HG02938 (cell line): ENCODE measurements around the gene COL27A1.
"Not testable (repeated sequence)": the region's sequence is repeated elsewhere in the genome, so short reads cannot be mapped to it uniquely, and the experiment has no call there.

ENCODE experiments used
- ATAC-seq: cut with Tn5 transposase; IDR thresholded peaks from one replicate; pipeline ENCODE4 v1.9.1; 2021; ENCODE audit warnings: mild to moderate bottlenecking, moderate library complexity; ENCODE audit not compliant: unreplicated experiment

Gene COL27A1

GRCh38 chr9:114331229-114332195, 176.2 kb downstream of the COL27A1 start:
- not testable (repeated sequence) for ATAC-seq

DNA sequence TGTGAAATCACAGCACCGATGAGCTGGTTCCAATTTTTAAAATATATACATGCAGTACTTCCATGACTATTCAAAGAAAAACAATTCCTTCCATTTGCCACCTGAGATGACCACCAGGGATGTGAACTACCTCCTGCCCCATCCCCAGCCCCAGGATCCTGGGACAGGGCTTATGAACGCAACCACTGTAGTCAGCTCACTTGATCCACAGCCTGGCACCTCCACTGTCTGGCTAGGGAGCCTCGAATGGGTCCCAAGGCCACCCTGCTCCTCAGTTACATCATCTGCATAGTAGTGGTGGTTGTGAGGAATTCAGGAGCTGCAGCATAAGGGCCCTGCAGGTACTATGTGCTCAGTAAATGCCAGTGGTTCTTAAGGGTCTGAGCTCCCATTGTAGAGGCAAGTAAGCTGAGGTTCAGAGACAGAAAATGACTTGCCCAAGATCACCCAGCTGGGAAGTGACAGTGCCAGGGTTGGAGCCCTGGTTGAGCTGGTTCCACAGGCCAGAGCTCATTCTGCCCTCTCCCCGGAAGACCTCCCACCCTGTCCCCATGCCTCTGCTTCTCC, 177.2 kb downstream of the COL27A1 start:
- not testable (repeated sequence) for ATAC-seq

DNA sequence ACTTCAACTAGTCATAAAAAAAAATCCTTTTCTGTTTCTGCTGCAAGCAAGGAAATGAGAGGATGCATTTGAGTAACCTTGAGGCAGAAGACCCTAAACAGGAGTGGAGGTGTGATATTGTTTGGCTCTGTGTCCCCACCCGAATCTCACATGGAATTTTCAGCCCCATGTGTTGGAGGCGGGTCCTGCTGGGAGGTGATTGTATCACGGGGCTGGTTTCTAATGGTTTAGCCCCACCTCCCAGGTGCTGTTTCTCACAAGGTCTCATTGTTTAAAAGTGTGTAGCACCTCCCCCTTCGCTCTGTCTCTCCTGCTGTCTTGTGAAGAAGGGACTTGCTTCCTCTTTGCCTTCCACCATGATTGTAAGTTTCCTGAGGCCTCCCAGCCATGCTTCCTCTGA, 178.4 kb downstream of the COL27A1 start:
- ATAC-seq = not testable (repeated sequence)

DNA sequence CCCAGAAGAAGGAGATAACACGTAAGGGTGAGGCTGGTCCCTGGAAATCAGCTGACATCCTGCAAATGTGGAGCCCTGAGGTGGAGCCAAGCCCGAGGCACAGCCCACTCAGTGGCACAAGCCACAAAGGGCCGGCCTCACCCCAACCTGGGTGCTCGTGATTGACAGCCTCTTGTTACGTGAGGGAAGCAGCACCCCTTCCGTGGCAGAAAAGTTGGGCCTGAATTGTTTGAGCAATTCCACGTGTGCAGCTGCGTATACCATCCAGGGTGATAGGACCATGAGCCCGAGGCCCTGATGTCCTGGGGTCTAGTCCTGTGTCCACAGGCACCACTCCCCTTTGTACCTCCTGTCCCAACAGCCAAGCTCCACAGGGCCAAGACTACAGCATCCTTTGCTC, 179.2 kb downstream of the COL27A1 start:
- no peak for ATAC-seq

GRCh38 chr9:114335745-114336144, 180.4 kb downstream of the COL27A1 start:
- ATAC-seq = no peak

GRCh38 chr9:114336157-114336556, 180.8 kb downstream of the COL27A1 start:
- ATAC-seq = no peak

GRCh38 chr9:114336699-114337395, 181.5 kb downstream of the COL27A1 start:
- ATAC-seq = no peak

- no peak for ATAC-seq
These were observed 182.8 kb downstream of the COL27A1 start for GRCh38 chr9:114338187-114338586.

GRCh38 chr9:114339130-114339908, 184.0 kb downstream of the COL27A1 start:
- no peak for ATAC-seq

GRCh38 chr9:114341152-114341830, 186.0 kb downstream of the COL27A1 start:
- ATAC-seq = no peak

GRCh38 chr9:114341991-114342390, 186.7 kb downstream of the COL27A1 start:
- no peak for ATAC-seq

DNA sequence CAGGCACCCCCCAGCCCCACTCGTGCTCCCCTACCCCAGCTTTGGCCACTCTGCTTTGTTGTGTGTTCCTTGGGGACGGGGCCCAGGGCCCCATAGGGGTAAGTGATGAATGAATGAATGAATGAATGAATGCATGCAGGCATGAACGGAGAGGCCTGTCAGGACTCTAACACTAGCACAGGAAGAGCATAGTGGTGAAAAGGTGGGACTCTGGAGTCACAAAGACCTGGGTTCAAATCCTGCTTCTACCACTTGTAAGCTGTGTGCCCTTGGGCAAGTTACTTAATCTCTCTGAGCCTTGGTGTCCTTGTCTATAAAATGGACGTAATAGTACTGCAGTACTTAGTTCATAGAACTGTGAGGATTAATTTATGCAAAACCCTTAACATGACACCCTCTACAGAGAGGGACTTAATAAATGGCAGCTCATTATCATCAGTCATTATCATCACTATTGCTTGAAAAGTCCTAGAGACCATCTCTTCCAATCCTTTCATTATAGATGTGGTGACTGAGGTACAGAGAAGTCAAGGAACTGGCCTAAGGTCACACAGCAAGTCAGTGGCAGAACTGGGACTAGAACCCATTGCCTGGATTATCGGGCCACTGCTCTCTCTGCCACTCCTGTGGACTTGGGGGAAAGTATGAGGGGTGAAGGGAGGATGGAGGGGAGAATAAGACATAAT, 187.6 kb downstream of the COL27A1 start:
- no peak for ATAC-seq

GRCh38 chr9:114343471-114344187, 188.3 kb downstream of the COL27A1 start:
- ATAC-seq = no peak

DNA sequence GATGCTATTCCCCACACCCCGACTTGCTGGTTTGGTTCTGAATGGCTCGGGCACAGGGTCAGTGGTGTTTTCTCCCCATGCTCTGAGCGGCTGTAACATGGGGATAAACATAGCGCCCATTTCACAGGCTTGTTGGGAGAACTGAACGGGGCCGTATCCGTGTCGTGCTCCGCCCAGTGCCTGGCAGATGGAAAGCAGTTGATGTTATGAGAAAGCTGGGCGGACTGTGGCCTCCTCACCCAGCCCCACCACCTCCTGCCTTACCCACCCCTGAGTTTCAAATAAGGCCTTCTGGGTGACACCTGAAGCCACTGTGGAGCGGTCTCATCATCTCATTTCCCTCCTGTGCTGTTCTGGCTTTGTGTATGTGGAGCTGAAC, 188.8 kb downstream of the COL27A1 start:
- ATAC-seq = no peak

DNA sequence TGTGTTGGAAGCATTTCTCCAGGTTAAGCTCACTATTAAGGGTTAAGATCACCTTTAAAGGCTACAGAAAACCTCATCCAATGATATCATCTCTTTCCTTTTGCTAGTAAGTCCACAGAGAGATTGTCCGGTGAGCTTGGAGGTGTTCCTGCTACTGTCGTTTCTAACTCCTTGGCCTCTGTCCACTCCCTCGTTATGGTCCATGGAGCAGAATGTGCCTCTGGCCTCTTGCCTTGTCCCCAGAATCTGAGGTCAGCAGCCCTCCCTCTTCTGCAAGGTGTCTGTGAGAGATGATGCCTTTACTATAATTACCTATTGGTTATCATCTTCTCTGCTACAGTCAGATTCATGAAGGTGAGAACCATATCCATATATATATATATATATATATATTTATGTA, 189.4 kb downstream of the COL27A1 start:
- ATAC-seq = no peak

DNA sequence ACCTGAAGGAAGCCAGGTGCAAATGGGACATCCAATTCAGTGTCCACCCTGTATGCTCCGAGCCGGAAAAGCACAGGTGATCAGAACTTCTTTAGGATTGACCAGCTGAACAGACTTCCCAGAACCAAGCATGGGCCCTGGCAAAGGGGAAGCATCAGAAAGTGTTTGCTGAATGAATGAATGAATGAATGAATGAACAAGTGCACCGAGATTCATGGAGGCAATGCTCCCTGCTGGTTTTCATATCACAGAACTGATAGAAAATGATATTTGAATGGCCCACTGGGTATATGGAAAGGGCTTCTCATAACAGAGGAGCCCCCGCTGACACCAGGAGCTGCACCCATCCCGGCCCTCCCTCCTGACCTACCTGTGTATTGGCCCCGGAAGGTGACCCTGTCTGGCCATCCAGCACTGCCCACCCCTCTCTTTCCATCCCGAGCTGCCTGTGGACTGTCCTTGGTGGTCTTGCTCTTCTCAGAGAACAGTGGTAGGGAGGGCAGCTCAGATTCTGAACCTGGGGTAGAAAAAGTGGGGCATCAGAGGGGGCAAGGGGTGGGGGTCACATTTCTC, 190.2 kb downstream of the COL27A1 start:
- no peak for ATAC-seq

DNA sequence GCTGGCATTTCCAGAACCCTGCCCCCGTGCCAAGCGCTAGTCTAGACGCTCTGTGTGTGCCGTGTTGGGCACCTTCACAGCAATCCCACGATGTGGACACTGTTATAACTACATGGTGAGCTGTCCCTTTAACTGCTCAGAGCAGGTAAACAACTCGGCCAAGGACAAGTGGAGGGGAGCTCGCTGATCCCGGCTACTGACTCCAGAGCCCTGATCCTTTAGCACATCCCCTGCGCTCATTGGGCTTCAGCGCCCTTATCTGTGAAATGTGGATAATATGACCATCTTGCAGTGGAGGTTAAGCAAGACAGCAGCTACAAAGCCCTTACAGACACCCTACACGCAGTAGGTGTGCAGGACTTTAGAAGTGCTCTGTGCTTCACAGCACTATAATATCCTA, 190.8 kb downstream of the COL27A1 start:
- ATAC-seq = no peak

GRCh38 chr9:114347675-114348074, 192.3 kb downstream of the COL27A1 start:
- ATAC-seq = no peak
